ENCODE results near the gene S100A3. TPM values are rescaled to one million over a fixed set of nuclear protein-coding genes. Genes with fewer than 3 reads are reported as not detected.
"Not testable (repeated sequence)": the region's sequence is repeated elsewhere in the genome, so short reads cannot be mapped to it uniquely, and the experiment has no call there.

Gene S100A3
- polyA plus RNA-seq, 3 donors: 0.31 to 0.54 TPM; not detected in 1

GRCh38 chr1:153577138-153577537 is 28.1 kb upstream of the S100A3 start:
- H3K79me2 ChIP-seq (ENCODE audit: insufficient read depth, low read length): no peaks in the 10 kb centered on the region
- no peak overlapping the region for H3K4me3 ChIP-seq (replicated peaks in 1 of 3; ENCODE audit: low read depth in 2 of 3, low read length in 3 of 3)
- H3K27ac Mint-ChIP-seq: peak overlapping the region in 3 of 7 donors; percentile 12 to 49 (median 21)
- H3K4me2 ChIP-seq (replicated peaks; ENCODE audit: extremely low read depth, low read length, poor library complexity, severe bottlenecking): no peak overlapping the region
- H3K4me1 Mint-ChIP-seq: peaks cover 30% of the 10 kb centered on the region
- H3K9ac ChIP-seq (ENCODE audit: insufficient read depth, low read length, poor library complexity, severe bottlenecking): no peak overlapping the region
- H3K4me1 ChIP-seq (ENCODE audit: control insufficient read depth in 1 of 2, insufficient read depth in 2 of 2, low read length in 2 of 2): peaks cover 25 to 29% of the 10 kb centered on the region in 2 donors
- intact Hi-C loops (cut with micrococcal nuclease): loop anchor here (10.0 kb wide), 2 partner anchors 48 to 212 kb away; partner anchors contain the start of genes S100A1 (in 1 of the 2) and S100A13 (in 1 of the 2)
- H3K27ac ChIP-seq (ENCODE audit: low read depth in 1 of 2, low read length in 2 of 2): no peak overlapping the region
- peak overlapping the region in 1 of 2 donors; percentile 40 for H3K4me3 Mint-ChIP-seq
- no peak for TF ChIP-seq CTCF (IDR thresholded peaks at IDR 0.05)
- no peaks in the 10 kb centered on the region for H3K36me3 ChIP-seq (replicated peaks in 1 of 2; ENCODE audit: control insufficient read depth in 1 of 2, insufficient read depth in 2 of 2, low read length in 2 of 2)
- H4K20me1 ChIP-seq (ENCODE audit: insufficient read depth, low read length): no peaks in the 10 kb centered on the region
- peak in 1 of 3 donors; percentile 24 for DNase-seq
- H3K9me3 ChIP-seq (replicated peaks in 1 of 2; ENCODE audit: control insufficient read depth in 1 of 2, insufficient read depth in 1 of 2, low read length in 2 of 2): no peaks in the 10 kb centered on the region
- H3K9me3 Mint-ChIP-seq: peaks cover 0 to 3% (median 0%) of the 10 kb centered on the region in 7 donors
- WGBS (ENCODE audit: insufficient coverage): 0% methylated on average over 1 of the region's 4 CpGs
- H2AFZ ChIP-seq (ENCODE audit: insufficient read depth, low read depth, low read length, poor library complexity, severe bottlenecking): no peak overlapping the region
- H3K27me3 ChIP-seq (ENCODE audit: control insufficient read depth in 2 of 2, insufficient read depth in 2 of 2, low read length in 2 of 2): no peaks in the 10 kb centered on the region
- no peaks in the 10 kb centered on the region for H3K36me3 Mint-ChIP-seq
- peaks cover 1 to 7% (median 2%) of the 10 kb centered on the region in 3 donors for H3K27me3 Mint-ChIP-seq (ENCODE audit: low read depth in 3 of 3)

GRCh38 chr1:153575497-153575896 is 26.4 kb upstream of the S100A3 start:
- H3K9me3 Mint-ChIP-seq; H3K9ac ChIP-seq (ENCODE audit: insufficient read depth, low read length, poor library complexity, severe bottlenecking); H3K4me3 ChIP-seq (replicated peaks in 1 of 3; ENCODE audit: low read depth in 2 of 3, low read length in 3 of 3); H3K36me3 Mint-ChIP-seq; H4K20me1 ChIP-seq (ENCODE audit: insufficient read depth, low read length); H3K27ac Mint-ChIP-seq; H3K27me3 ChIP-seq (ENCODE audit: control insufficient read depth in 2 of 2, insufficient read depth in 2 of 2, low read length in 2 of 2); H3K79me2 ChIP-seq (ENCODE audit: insufficient read depth, low read length); H3K27ac ChIP-seq (ENCODE audit: low read depth in 1 of 2, low read length in 2 of 2); DNase-seq; H3K4me2 ChIP-seq (replicated peaks; ENCODE audit: extremely low read depth, low read length, poor library complexity, severe bottlenecking); H3K9me3 ChIP-seq (replicated peaks in 1 of 2; ENCODE audit: control insufficient read depth in 1 of 2, insufficient read depth in 1 of 2, low read length in 2 of 2); H3K4me3 Mint-ChIP-seq; H3K36me3 ChIP-seq (replicated peaks in 1 of 2; ENCODE audit: control insufficient read depth in 1 of 2, insufficient read depth in 2 of 2, low read length in 2 of 2); H2AFZ ChIP-seq (ENCODE audit: insufficient read depth, low read depth, low read length, poor library complexity, severe bottlenecking): not testable (repeated sequence)
- intact Hi-C loops (cut with micrococcal nuclease): loop anchor here (10.0 kb wide), 2 partner anchors 49 to 211 kb away; partner anchors contain the start of genes S100A1 (in 1 of the 2) and S100A13 (in 1 of the 2)
- no CpG with 5 or more reads among the region's 10 CpGs for WGBS (ENCODE audit: insufficient coverage)
- Mint-ChIP-seq H3K4me1 (peaks cover 37% of the 10 kb centered on the region), H3K27me3 (ENCODE audit: low read depth in 3 of 3) (peaks cover 2 to 11% (median 3%) of the 10 kb centered on the region in 3 donors)
- H3K4me1 ChIP-seq (ENCODE audit: control insufficient read depth in 1 of 2, insufficient read depth in 2 of 2, low read length in 2 of 2): peaks cover 31 to 35% of the 10 kb centered on the region in 2 donors

- intact Hi-C loops (cut with micrococcal nuclease): loop anchor here (10.0 kb wide), 2 partner anchors 50 to 210 kb away; partner anchors contain the start of genes S100A1 (in 1 of the 2) and S100A13 (in 1 of the 2)
- DNase-seq; H3K27ac ChIP-seq (ENCODE audit: low read depth in 1 of 2, low read length in 2 of 2); H3K4me2 ChIP-seq (replicated peaks; ENCODE audit: extremely low read depth, low read length, poor library complexity, severe bottlenecking); H3K36me3 ChIP-seq (replicated peaks in 1 of 2; ENCODE audit: control insufficient read depth in 1 of 2, insufficient read depth in 2 of 2, low read length in 2 of 2); H4K20me1 ChIP-seq (ENCODE audit: insufficient read depth, low read length); H3K4me3 Mint-ChIP-seq; H3K36me3 Mint-ChIP-seq; H3K9me3 Mint-ChIP-seq; H2AFZ ChIP-seq (ENCODE audit: insufficient read depth, low read depth, low read length, poor library complexity, severe bottlenecking); H3K79me2 ChIP-seq (ENCODE audit: insufficient read depth, low read length); H3K9ac ChIP-seq (ENCODE audit: insufficient read depth, low read length, poor library complexity, severe bottlenecking); H3K4me3 ChIP-seq (replicated peaks in 1 of 3; ENCODE audit: low read depth in 2 of 3, low read length in 3 of 3); H3K27ac Mint-ChIP-seq; H3K27me3 ChIP-seq (ENCODE audit: control insufficient read depth in 2 of 2, insufficient read depth in 2 of 2, low read length in 2 of 2); H3K9me3 ChIP-seq (replicated peaks in 1 of 2; ENCODE audit: control insufficient read depth in 1 of 2, insufficient read depth in 1 of 2, low read length in 2 of 2): not testable (repeated sequence)
- H3K4me1 ChIP-seq (ENCODE audit: control insufficient read depth in 1 of 2, insufficient read depth in 2 of 2, low read length in 2 of 2): peaks cover 31 to 35% of the 10 kb centered on the region in 2 donors
- Mint-ChIP-seq H3K4me1 (peaks cover 37% of the 10 kb centered on the region), H3K27me3 (ENCODE audit: low read depth in 3 of 3) (peaks cover 2 to 13% (median 3%) of the 10 kb centered on the region in 3 donors)
- WGBS (ENCODE audit: insufficient coverage): 92% methylated on average over 16 of the region's 35 CpGs
Measured at GRCh38 chr1:153575081-153575491, 26.0 kb upstream of the S100A3 start.
